ENCODE data around the gene SVEP1.

The SVEP1 gene

GRCh38 chr9:110465190-110465589, 114.4 kb downstream of the SVEP1 start:
- TF ChIP-seq SPI1 (IDR thresholded peaks at IDR 0.05; ENCODE audit: low read depth, low read length) (no peak), POLR2A (IDR thresholded peaks at IDR 0.05; ENCODE audit: low read depth, low read length) (no peak), POLR2AphosphoS5 (IDR thresholded peaks at IDR 0.05; ENCODE audit: low read depth, low read length) (no peak)
- DNase-seq (ENCODE audit: insufficient read length, low spot score) (no peak), FAIRE-seq (no peak)

- DNase-seq (ENCODE audit: insufficient read length, low spot score) = no peak
- FAIRE-seq = no peak
- TF ChIP-seq SPI1 (IDR thresholded peaks at IDR 0.05; ENCODE audit: low read depth, low read length) (no peak), POU2F2 (IDR thresholded peaks at IDR 0.05; ENCODE audit: low read depth, low read length) (no peak), POLR2AphosphoS5 (IDR thresholded peaks at IDR 0.05; ENCODE audit: low read depth, low read length) (no peak), PAX5 (IDR thresholded peaks at IDR 0.05; ENCODE audit: insufficient read depth, low read length, severe bottlenecking) (no peak), TAF1 (IDR thresholded peaks at IDR 0.05; ENCODE audit: low read depth, low read length) (no peak), POLR2A (IDR thresholded peaks at IDR 0.05; ENCODE audit: low read depth, low read length) (no peak)
These were observed 115.2 kb downstream of the SVEP1 start for GRCh38 chr9:110464321-110464720.

GRCh38 chr9:110463499-110463898, 116.0 kb downstream of the SVEP1 start:
- TF ChIP-seq TAF1 (IDR thresholded peaks at IDR 0.05; ENCODE audit: low read depth, low read length) (no peak), POLR2A (IDR thresholded peaks at IDR 0.05; ENCODE audit: low read depth, low read length) (no peak), SPI1 (IDR thresholded peaks at IDR 0.05; ENCODE audit: low read depth, low read length) (no peak), PAX5 (IDR thresholded peaks at IDR 0.05; ENCODE audit: insufficient read depth, low read length, severe bottlenecking) (no peak)
- no peak for DNase-seq (ENCODE audit: insufficient read length, low spot score)
- FAIRE-seq = no peak

- DNase-seq (ENCODE audit: insufficient read length, low spot score) (no peak), FAIRE-seq (no peak)
- no peak for TF ChIP-seq POLR2AphosphoS5 (IDR thresholded peaks at IDR 0.05; ENCODE audit: low read depth, low read length)
- no peak for TF ChIP-seq POLR2A (IDR thresholded peaks at IDR 0.05; ENCODE audit: low read depth, low read length)
- no peak for TF ChIP-seq POU2F2 (IDR thresholded peaks at IDR 0.05; ENCODE audit: low read depth, low read length)
- no peak for TF ChIP-seq TAF1 (IDR thresholded peaks at IDR 0.05; ENCODE audit: low read depth, low read length)
- no peak for TF ChIP-seq PAX5 (IDR thresholded peaks at IDR 0.05; ENCODE audit: insufficient read depth, low read length, severe bottlenecking)
- no peak for TF ChIP-seq SPI1 (IDR thresholded peaks at IDR 0.05; ENCODE audit: low read depth, low read length)
These were observed 122.3 kb downstream of the SVEP1 start for GRCh38 chr9:110457245-110457644.

GRCh38 chr9:110456681-110457080, 122.9 kb downstream of the SVEP1 start:
- FAIRE-seq (no peak), DNase-seq (ENCODE audit: insufficient read length, low spot score) (no peak)
- no peak for TF ChIP-seq POLR2AphosphoS5 (IDR thresholded peaks at IDR 0.05; ENCODE audit: low read depth, low read length)

GRCh38 chr9:110455860-110456259, 123.7 kb downstream of the SVEP1 start:
- no peak for FAIRE-seq
- no peak for DNase-seq (ENCODE audit: insufficient read length, low spot score)
- TF ChIP-seq POLR2AphosphoS5 (IDR thresholded peaks at IDR 0.05; ENCODE audit: low read depth, low read length) (no peak), POU2F2 (IDR thresholded peaks at IDR 0.05; ENCODE audit: low read depth, low read length) (no peak), PAX5 (IDR thresholded peaks at IDR 0.05; ENCODE audit: insufficient read depth, low read length, severe bottlenecking) (no peak), POLR2A (IDR thresholded peaks at IDR 0.05; ENCODE audit: low read depth, low read length) (no peak), SPI1 (IDR thresholded peaks at IDR 0.05; ENCODE audit: low read depth, low read length) (no peak), TAF1 (IDR thresholded peaks at IDR 0.05; ENCODE audit: low read depth, low read length) (no peak)

- DNase-seq (ENCODE audit: insufficient read length, low spot score) = no peak
- TF ChIP-seq PAX5 (IDR thresholded peaks at IDR 0.05; ENCODE audit: insufficient read depth, low read length, severe bottlenecking) (no peak), SPI1 (IDR thresholded peaks at IDR 0.05; ENCODE audit: low read depth, low read length) (no peak), POLR2AphosphoS5 (IDR thresholded peaks at IDR 0.05; ENCODE audit: low read depth, low read length) (no peak), TAF1 (IDR thresholded peaks at IDR 0.05; ENCODE audit: low read depth, low read length) (no peak), POU2F2 (IDR thresholded peaks at IDR 0.05; ENCODE audit: low read depth, low read length) (no peak), POLR2A (IDR thresholded peaks at IDR 0.05; ENCODE audit: low read depth, low read length) (no peak)
- no peak for FAIRE-seq
These were observed 127.2 kb downstream of the SVEP1 start for GRCh38 chr9:110452227-110452801.

- no peak for TF ChIP-seq POLR2AphosphoS5 (IDR thresholded peaks at IDR 0.05; ENCODE audit: low read depth, low read length)
- no peak for TF ChIP-seq POU2F2 (IDR thresholded peaks at IDR 0.05; ENCODE audit: low read depth, low read length)
- no peak for TF ChIP-seq TAF1 (IDR thresholded peaks at IDR 0.05; ENCODE audit: low read depth, low read length)
- no peak for TF ChIP-seq PAX5 (IDR thresholded peaks at IDR 0.05; ENCODE audit: insufficient read depth, low read length, severe bottlenecking)
- no peak for FAIRE-seq
- no peak for DNase-seq (ENCODE audit: insufficient read length, low spot score)
These were observed 127.8 kb downstream of the SVEP1 start for GRCh38 chr9:110451726-110452125.

- TF ChIP-seq POLR2A (IDR thresholded peaks at IDR 0.05; ENCODE audit: low read depth, low read length) (no peak), PAX5 (IDR thresholded peaks at IDR 0.05; ENCODE audit: insufficient read depth, low read length, severe bottlenecking) (no peak), SPI1 (IDR thresholded peaks at IDR 0.05; ENCODE audit: low read depth, low read length) (no peak), POLR2AphosphoS5 (IDR thresholded peaks at IDR 0.05; ENCODE audit: low read depth, low read length) (no peak), POU2F2 (IDR thresholded peaks at IDR 0.05; ENCODE audit: low read depth, low read length) (no peak), TAF1 (IDR thresholded peaks at IDR 0.05; ENCODE audit: low read depth, low read length) (no peak)
- DNase-seq (ENCODE audit: insufficient read length, low spot score) (no peak), FAIRE-seq (no peak)
These were observed 132.1 kb downstream of the SVEP1 start for GRCh38 chr9:110447476-110447875.

- FAIRE-seq (no peak), DNase-seq (ENCODE audit: insufficient read length, low spot score) (no peak)
These were observed 133.4 kb downstream of the SVEP1 start for GRCh38 chr9:110446171-110446570.

More at GRCh38 chr9:110446171-110446570, 133.4 kb downstream of the SVEP1 start:
- TF ChIP-seq TAF1 (IDR thresholded peaks at IDR 0.05; ENCODE audit: low read depth, low read length) (no peak), POLR2AphosphoS5 (IDR thresholded peaks at IDR 0.05; ENCODE audit: low read depth, low read length) (no peak), POU2F2 (IDR thresholded peaks at IDR 0.05; ENCODE audit: low read depth, low read length) (no peak), PAX5 (IDR thresholded peaks at IDR 0.05; ENCODE audit: insufficient read depth, low read length, severe bottlenecking) (no peak), SPI1 (IDR thresholded peaks at IDR 0.05; ENCODE audit: low read depth, low read length) (no peak), POLR2A (IDR thresholded peaks at IDR 0.05; ENCODE audit: low read depth, low read length) (no peak)

All from GM12891 (cell line).